Nephron (organoid): ENCODE data around the gene DNTTIP2.

Experiments
- H3K27ac Mint-ChIP-seq, 3 experiments: 2 replicates each; pipeline ENCODE4 v1.8.0; 2020; ENCODE audit warnings: mixed read lengths in 3 of 3, mild to moderate bottlenecking in 2 of 3, moderate library complexity in 1 of 3
- H3K27me3 Mint-ChIP-seq: 2 replicates; pipeline ENCODE4 v1.8.0; 2021; ENCODE audit warnings: low read depth, mild to moderate bottlenecking, moderate library complexity, mixed read lengths
- H3K36me3 Mint-ChIP-seq: 2 replicates; pipeline ENCODE4 v1.8.0; 2020; ENCODE audit warnings: low read depth, mixed read lengths
- H3K4me1 Mint-ChIP-seq: 2 replicates; pipeline ENCODE4 v1.8.0; 2020; ENCODE audit warnings: mixed read lengths
- H3K4me3 Mint-ChIP-seq, 3 experiments: 2 replicates each; pipeline ENCODE4 v1.8.0; 2020; ENCODE audit warnings: mild to moderate bottlenecking in 3 of 3, mixed read lengths in 3 of 3, moderate library complexity in 2 of 3
- H3K9me3 Mint-ChIP-seq: 2 replicates; pipeline ENCODE4 v1.8.0; 2020; ENCODE audit warnings: mixed read lengths
- TF ChIP-seq, protein P1 (sequence below), 3 experiments: fragments of 200-600 bp; sonication (generic); IDR thresholded peaks; one replicate each; pipeline ENCODE4 v1.5.0; 2021; ENCODE audit warnings: antibody characterized with exemption in 3 of 3; ENCODE audit not compliant: unreplicated experiment in 3 of 3

The DNTTIP2 gene

DNA sequence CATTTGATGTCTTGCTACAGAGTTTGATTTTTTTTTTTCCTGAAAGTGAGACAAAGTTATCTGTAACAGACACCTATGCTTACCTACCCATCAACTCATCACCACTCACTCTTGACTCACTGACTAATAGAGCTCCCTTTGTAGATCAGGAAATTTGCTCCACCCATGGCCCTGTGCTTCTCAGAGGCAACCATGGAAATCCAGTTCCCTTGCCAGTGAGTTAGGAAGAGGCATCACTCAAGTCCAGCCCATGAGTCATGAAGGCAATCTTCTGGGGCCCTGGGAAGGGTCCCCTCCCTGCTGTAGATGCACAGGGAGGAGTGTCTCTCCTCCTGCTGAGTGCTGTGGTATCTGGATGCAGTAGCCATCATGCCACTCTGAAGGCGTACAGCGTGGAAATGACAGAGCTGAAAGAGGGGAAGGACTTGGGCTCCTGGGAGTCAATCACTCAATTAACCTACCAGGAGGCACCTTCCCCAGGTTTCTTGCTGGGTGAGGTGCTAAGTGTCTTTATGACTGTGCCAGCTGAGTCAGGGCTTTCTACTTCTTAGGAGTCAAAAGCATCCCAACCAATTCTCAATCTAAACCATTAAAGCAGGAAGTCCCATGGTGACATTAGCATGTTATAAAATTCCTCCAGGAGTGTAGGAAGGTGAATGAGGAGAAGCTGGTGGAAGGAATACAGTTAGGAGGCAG lies 56.1 kb downstream of the DNTTIP2 start:
- peaks cover 17% of the 10 kb centered on the region for H3K4me1 Mint-ChIP-seq
- no peaks in the 10 kb centered on the region for H3K36me3 Mint-ChIP-seq
- TF ChIP-seq, protein P1, sequence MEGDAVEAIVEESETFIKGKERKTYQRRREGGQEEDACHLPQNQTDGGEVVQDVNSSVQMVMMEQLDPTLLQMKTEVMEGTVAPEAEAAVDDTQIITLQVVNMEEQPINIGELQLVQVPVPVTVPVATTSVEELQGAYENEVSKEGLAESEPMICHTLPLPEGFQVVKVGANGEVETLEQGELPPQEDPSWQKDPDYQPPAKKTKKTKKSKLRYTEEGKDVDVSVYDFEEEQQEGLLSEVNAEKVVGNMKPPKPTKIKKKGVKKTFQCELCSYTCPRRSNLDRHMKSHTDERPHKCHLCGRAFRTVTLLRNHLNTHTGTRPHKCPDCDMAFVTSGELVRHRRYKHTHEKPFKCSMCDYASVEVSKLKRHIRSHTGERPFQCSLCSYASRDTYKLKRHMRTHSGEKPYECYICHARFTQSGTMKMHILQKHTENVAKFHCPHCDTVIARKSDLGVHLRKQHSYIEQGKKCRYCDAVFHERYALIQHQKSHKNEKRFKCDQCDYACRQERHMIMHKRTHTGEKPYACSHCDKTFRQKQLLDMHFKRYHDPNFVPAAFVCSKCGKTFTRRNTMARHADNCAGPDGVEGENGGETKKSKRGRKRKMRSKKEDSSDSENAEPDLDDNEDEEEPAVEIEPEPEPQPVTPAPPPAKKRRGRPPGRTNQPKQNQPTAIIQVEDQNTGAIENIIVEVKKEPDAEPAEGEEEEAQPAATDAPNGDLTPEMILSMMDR (IDR thresholded peaks at IDR 0.05; ENCODE audit: unreplicated experiment in 3 of 3) = no peak
- H3K27ac Mint-ChIP-seq = no peak overlapping the region
- H3K9me3 Mint-ChIP-seq = no peaks in the 10 kb centered on the region
- H3K4me3 Mint-ChIP-seq = no peak overlapping the region
- H3K27me3 Mint-ChIP-seq = peaks cover 4% of the 10 kb centered on the region

DNA sequence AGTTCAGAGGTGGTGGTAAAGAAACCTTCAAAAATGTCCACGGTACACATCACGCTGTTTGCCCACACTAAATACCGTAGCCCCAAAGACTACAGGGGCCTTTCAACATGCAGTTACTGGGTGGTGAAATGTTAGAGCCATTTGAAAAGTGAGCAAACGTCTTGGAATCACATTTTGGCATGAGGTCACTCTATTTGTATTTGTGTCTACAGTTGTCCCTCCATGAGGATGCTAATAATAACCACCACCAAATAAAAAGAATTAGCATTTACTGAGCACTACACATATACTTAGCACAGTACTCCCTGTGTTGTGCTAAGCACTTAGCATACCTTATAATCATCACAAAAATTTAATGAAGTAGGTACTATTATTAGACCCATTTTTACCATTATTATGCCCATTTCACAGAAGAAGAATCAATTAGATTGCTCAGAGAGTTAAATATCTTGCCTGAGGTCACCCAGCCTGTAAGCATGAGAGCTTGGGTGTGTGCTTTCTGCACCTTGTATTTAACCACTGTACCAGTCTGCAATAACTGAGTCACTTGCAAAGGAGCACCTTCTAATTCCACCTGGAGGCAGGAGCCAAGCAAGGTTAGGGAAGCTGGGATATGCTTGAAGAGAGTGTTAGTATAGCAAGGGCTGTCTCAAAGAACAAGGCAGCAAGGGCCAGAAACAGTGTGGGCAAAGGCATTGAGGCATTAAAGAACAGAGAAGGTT lies 57.4 kb downstream of the DNTTIP2 start:
- no peaks in the 10 kb centered on the region for H3K36me3 Mint-ChIP-seq
- TF ChIP-seq, protein P1 (IDR thresholded peaks at IDR 0.05; ENCODE audit: unreplicated experiment in 3 of 3) = no peak
- no peak overlapping the region for H3K27ac Mint-ChIP-seq
- peaks cover 30% of the 10 kb centered on the region for H3K4me1 Mint-ChIP-seq
- peaks cover 4% of the 10 kb centered on the region for H3K27me3 Mint-ChIP-seq
- H3K4me3 Mint-ChIP-seq = no peak overlapping the region
- H3K9me3 Mint-ChIP-seq = no peaks in the 10 kb centered on the region

DNA sequence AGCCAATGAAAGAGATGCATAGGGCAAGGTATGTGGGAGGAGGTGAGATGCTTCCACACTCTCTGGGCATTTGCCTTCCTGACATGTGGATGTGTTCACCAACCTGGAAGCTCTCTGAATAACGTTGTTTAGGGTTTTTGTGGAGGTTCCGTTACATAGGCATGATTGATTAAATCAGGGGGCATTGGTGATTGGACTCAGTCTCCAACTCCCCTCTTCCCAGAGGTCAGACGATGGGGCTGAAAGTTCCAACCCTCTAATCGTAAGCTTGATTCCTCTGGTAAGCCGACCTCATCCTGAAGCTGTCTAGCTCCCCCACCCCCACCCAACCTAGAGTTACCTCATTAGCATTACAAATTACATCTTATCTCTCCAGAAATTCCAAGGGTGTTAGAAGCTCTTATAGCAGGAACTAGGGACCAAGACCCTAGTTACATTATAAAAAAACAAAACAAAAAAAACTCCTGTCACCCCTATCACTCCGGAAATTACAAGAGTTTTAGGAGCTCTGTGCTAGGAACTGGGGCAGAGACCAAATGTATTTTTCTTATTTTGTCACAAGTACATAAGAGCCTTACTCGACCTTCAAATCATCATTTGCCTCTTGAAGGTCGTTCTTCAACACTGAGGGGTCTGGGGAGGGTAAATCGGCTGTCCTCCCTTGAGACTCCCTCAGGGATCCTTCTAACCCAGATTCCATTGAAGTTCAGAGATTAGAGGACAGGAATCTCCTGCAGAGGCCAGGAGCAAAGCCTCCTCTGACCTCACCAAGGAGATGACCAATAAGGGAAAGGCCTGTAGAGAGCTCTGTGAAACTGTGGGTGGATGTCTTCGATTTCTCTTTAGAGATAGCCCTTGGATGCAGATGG lies 58.2 kb downstream of the DNTTIP2 start:
- peaks cover 3% of the 10 kb centered on the region for H3K27me3 Mint-ChIP-seq
- no peaks in the 10 kb centered on the region for H3K9me3 Mint-ChIP-seq
- no peak overlapping the region for H3K27ac Mint-ChIP-seq
- no peaks in the 10 kb centered on the region for H3K36me3 Mint-ChIP-seq
- TF ChIP-seq, protein P1 (IDR thresholded peaks at IDR 0.05; ENCODE audit: unreplicated experiment in 3 of 3) = no peak
- no peak overlapping the region for H3K4me3 Mint-ChIP-seq
- peaks cover 33% of the 10 kb centered on the region for H3K4me1 Mint-ChIP-seq

DNA sequence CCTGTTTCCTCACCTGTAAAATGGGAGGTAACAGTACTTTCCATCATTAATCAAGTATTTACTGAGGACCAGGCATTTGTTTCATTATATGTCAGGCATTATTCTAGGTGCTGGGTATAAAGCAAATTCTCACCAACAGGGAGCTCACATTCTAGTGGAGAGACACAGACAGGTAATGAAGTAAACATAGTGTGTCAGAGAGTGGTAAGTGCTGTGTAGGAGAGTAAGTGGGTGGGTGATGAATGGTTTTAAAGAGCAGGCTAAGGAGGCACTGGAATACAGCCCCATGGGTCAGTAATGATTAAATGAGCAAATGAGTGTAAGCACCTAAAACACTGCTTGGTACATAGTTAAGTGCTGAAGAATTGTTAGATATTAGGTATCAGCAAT lies 60.4 kb downstream of the DNTTIP2 start:
- Mint-ChIP-seq H3K4me1 (peaks cover 50% of the 10 kb centered on the region), H3K27ac (peak overlapping the region in 2 of 3 experiments; percentile 85 to 88), H3K27me3 (no peaks in the 10 kb centered on the region), H3K36me3 (no peaks in the 10 kb centered on the region), H3K9me3 (no peaks in the 10 kb centered on the region), H3K4me3 (no peak overlapping the region)
- TF ChIP-seq, protein P1 (IDR thresholded peaks at IDR 0.05; ENCODE audit: unreplicated experiment in 3 of 3) = no peak

DNA sequence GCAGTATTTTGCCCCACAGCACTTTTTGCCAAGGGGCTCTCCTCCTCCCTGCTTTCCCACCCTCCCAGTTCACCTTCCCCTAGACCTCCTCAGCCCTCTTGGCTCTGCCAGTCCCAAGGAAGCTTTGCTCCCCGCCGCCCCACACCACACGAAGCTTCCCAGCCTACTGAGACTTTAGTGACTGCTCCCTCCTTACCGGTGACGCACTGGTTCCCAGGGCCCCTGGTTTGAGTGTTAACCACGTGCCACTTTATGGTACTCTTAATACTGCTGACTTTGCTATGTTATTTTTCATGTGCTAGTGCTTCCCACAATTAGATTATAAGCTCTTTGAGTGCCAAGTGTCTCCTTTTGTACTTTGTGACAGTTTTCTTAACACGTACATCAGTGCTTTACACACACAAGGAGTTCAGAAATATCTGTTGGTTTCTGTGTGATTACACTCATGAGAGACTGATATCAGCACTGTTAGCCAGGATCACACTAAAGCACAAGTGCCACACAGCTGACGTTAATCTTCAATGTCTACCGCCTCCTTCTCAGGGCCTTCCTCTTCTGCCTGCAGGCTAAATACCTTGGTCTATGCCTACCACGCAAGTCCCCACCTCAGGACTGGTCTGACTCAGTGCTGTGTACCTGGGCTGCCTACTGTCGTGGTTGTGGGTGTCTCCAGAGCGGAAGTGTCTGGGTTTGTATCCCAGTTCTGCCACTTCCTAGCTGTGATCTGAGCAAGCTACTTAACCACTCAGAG lies 61.0 kb downstream of the DNTTIP2 start:
- TF ChIP-seq, protein P1 (IDR thresholded peaks at IDR 0.05; ENCODE audit: unreplicated experiment in 3 of 3) = no peak
- Mint-ChIP-seq H3K27me3 (peaks cover 3% of the 10 kb centered on the region), H3K4me3 (no peak overlapping the region), H3K4me1 (peaks cover 54% of the 10 kb centered on the region), H3K36me3 (no peaks in the 10 kb centered on the region), H3K9me3 (no peaks in the 10 kb centered on the region), H3K27ac (peak overlapping the region; percentile 85 to 88 (median 85))
